ENCODE measurements around the gene POLD2. TPM values are rescaled to one million over a fixed set of nuclear protein-coding genes. Genes with fewer than 3 reads are reported as not detected.

The POLD2 gene
- total RNA-seq, 5 donors from 2014 or later (not counting 1 experiment from before 2014, with no cell fraction given): 53.4 to 85.1 (median 72.6) TPM

DNA sequence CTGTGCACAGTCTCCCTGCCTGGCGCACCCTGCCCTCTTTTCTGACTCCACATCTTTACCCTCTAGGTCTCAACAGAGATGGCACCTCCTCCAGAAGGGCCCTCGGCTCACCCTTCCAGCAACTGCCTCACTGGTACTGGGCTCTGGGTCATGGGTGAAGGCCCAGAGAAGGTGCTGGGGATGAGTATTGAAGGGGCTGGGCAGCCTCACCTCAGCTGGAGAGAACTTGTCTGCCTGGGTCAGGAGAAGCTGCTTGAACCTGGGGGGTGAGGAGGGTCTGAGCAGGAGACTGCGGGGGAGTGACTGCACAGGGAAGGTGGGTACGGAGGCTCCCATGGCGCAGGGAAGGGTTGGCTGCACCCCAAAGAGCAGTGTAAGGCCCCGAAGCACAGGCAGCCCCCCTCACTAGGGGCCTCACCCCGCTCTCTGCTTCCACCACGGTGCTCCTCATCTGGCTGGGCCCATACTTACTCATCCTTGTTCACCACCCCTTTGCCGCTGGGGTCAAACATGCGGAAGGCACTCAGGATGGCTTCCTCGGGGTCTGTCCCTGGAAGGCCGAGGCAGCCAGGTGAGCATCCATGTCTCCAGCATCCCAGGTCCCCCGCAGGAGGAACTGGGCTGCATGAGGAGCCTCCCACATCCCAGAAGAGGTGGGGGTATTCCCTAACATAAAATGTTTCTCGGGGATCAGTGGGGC lies 16.1 kb upstream of the POLD2 start:
- Histone ChIP-seq H3K36me3 (ENCODE audit: control insufficient read depth in 2 of 2, extremely low read depth in 1 of 2, insufficient read depth in 1 of 2, low read length in 1 of 2) (no peaks in the 10 kb centered on the region), H3K27ac (ENCODE audit: low read length) (no peak overlapping the region), H3K27me3 (replicated peaks in 1 of 2; ENCODE audit: control insufficient read depth in 2 of 2, extremely low read depth in 1 of 2, insufficient read depth in 2 of 2, low read length in 1 of 2) (peaks cover 0 to 28% of the 10 kb centered on the region in 2 experiments), H3K4me1 (ENCODE audit: control insufficient read depth in 1 of 2, extremely low read depth in 1 of 2, insufficient read depth in 2 of 2, low read length in 2 of 2) (no peaks in the 10 kb centered on the region), H3K4me3 (ENCODE audit: control insufficient read depth in 1 of 2, extremely low read depth in 1 of 2, low read length in 1 of 2) (no peak overlapping the region), H3K9me3 (no peaks in the 10 kb centered on the region)
- 91% methylated on average over 8 of the region's 14 CpGs for WGBS (ENCODE audit: insufficient coverage)
- Mint-ChIP-seq H3K9me3 (no peaks in the 10 kb centered on the region), H3K36me3 (no peaks in the 10 kb centered on the region), H3K27ac (no peak overlapping the region), H3K4me3 (no peak overlapping the region), H3K27me3 (no peaks in the 10 kb centered on the region), H3K4me1 (no peaks in the 10 kb centered on the region)
- POLR2A ChIA-PET: no interaction called here
- CTCF ChIA-PET: no interaction called here
- DNase-seq (no peak), ATAC-seq (replicated peaks in 1 of 4) (no peak)

DNA sequence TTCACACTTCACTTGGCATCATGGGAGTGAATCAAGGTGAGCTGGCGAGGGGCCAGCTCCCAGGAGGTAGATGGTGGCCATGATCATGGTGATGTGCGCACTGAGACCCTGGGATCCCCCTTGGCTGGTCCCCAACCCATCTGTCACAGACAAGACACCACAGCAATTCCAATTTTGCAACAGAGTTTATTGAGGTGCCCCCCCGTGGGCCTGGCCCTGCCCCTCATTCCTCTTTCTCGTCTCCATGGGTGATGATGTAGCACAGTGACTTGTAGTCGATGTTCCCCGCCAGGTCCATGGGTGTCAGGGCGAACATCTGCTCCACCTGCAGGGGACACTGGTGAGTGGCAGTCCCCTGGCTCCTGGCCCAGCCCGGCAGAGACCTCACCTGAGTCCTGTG lies 15.3 kb upstream of the POLD2 start:
- H3K27ac ChIP-seq (ENCODE audit: low read length): no peak overlapping the region
- no peaks in the 10 kb centered on the region for H3K4me1 ChIP-seq (ENCODE audit: control insufficient read depth in 1 of 2, extremely low read depth in 1 of 2, insufficient read depth in 2 of 2, low read length in 2 of 2)
- ChIA-PET POLR2A (no interaction called here), CTCF (no interaction called here)
- peaks cover 0 to 25% of the 10 kb centered on the region in 2 experiments for H3K27me3 ChIP-seq (replicated peaks in 1 of 2; ENCODE audit: control insufficient read depth in 2 of 2, extremely low read depth in 1 of 2, insufficient read depth in 2 of 2, low read length in 1 of 2)
- no peaks in the 10 kb centered on the region for H3K36me3 ChIP-seq (ENCODE audit: control insufficient read depth in 2 of 2, extremely low read depth in 1 of 2, insufficient read depth in 1 of 2, low read length in 1 of 2)
- Mint-ChIP-seq H3K4me1 (no peaks in the 10 kb centered on the region), H3K36me3 (no peaks in the 10 kb centered on the region), H3K27me3 (no peaks in the 10 kb centered on the region), H3K4me3 (no peak overlapping the region), H3K27ac (no peak overlapping the region), H3K9me3 (no peaks in the 10 kb centered on the region)
- no peak for DNase-seq
- WGBS (ENCODE audit: insufficient coverage): 87% methylated on average over 5 of the region's 8 CpGs
- no peak overlapping the region for H3K4me3 ChIP-seq (ENCODE audit: control insufficient read depth in 1 of 2, extremely low read depth in 1 of 2, low read length in 1 of 2)
- H3K9me3 ChIP-seq: no peaks in the 10 kb centered on the region
- ATAC-seq (replicated peaks in 1 of 4): no peak

DNA sequence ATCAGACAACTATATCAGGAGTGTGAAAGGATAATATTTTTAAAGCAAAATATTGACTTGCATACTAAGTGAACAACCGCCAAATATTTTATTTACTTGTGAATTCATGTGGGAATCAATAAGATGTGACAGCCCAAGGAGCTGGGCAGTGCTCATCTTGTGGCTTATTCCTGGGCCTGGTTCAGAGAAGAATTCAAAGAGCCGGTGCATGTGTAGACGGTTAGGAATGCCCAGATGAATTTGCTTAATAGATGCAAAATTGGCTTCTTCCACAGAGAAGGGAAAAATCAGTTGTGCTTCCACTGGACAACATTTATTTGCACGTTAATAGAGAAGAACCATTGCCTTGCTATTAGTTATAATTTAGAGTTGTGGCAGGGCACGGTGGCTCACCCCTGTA lies 13.4 kb upstream of the POLD2 start:
- no peak overlapping the region for H3K4me3 Mint-ChIP-seq
- 97% methylated on average over 4 of the region's 5 CpGs for WGBS (ENCODE audit: insufficient coverage)
- Histone ChIP-seq H3K4me3 (ENCODE audit: control insufficient read depth in 1 of 2, extremely low read depth in 1 of 2, low read length in 1 of 2) (no peak overlapping the region), H3K4me1 (ENCODE audit: control insufficient read depth in 1 of 2, extremely low read depth in 1 of 2, insufficient read depth in 2 of 2, low read length in 2 of 2) (no peaks in the 10 kb centered on the region), H3K36me3 (ENCODE audit: control insufficient read depth in 2 of 2, extremely low read depth in 1 of 2, insufficient read depth in 1 of 2, low read length in 1 of 2) (no peaks in the 10 kb centered on the region), H3K9me3 (no peaks in the 10 kb centered on the region), H3K27me3 (replicated peaks in 1 of 2; ENCODE audit: control insufficient read depth in 2 of 2, extremely low read depth in 1 of 2, insufficient read depth in 2 of 2, low read length in 1 of 2) (peaks cover 0 to 27% of the 10 kb centered on the region in 2 experiments), H3K27ac (ENCODE audit: low read length) (no peak overlapping the region)
- no peaks in the 10 kb centered on the region for H3K27me3 Mint-ChIP-seq
- ATAC-seq (replicated peaks in 1 of 4): no peak
- no peaks in the 10 kb centered on the region for H3K9me3 Mint-ChIP-seq
- no peak for DNase-seq
- H3K4me1 Mint-ChIP-seq: peaks cover 0 to 4% (median 0%) of the 10 kb centered on the region in 3 donors
- POLR2A ChIA-PET: no interaction called here
- H3K27ac Mint-ChIP-seq: no peak overlapping the region
- CTCF ChIA-PET: interaction anchor here in 1 of 2 donors (0.8 kb wide), 1 partner anchor 10 kb away, joined by 3 read pairs; no protein-coding TSS in a partner anchor
- H3K36me3 Mint-ChIP-seq: no peaks in the 10 kb centered on the region

DNA sequence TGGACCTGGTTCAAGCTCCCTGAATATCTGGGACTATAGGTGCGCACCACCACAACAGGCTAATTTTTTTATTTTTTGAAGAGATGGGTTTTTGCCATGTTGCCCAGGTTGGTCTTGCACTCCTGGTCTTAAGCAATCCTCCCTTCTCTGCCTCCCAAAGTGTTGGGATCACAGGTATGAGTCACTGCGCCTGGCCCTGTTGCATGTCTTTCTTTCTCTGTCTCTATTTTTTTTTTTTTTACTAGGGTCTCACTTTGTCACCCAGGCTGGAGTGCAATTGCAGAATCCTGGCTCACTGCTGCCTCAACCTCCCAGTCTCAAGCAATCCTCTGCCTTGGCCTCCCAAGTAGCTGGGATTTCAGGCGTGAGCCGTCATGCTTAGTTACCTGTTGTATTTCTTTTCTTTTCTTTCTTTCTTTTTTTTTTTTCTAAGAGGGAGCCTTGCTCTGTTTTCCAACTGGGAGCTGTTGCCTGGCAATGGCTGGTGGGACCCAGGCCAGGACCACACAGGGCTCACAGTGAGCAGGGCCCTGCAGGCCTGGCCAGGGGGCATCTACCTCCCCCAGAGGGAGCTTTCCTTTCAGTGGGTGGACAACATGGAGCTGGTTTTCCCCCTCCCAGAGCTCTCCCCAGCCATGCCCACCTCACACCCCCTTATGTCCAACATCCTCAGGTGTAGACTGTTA lies 11.7 kb upstream of the POLD2 start:
- H3K36me3 ChIP-seq (ENCODE audit: control insufficient read depth in 2 of 2, extremely low read depth in 1 of 2, insufficient read depth in 1 of 2, low read length in 1 of 2): no peaks in the 10 kb centered on the region

DNA sequence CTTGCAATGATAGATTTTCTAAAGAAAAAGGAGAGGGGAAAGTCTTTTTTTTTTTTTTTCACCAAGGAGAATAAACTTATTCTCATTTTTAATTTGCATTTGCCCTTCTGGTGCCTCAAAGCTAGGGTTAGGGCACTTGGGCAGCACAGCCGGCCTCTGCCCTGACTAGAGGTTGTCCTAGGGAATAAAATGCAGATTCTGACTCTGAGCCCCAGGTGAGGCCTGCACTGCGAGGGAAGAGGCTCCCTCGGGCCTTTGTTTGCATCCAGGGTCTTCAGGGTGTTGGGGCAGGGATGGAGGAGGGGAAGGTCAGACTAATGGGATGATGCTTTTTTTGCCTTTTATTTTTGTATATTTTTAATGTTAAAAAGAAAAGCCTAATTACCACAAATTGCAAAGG lies 9.9 kb upstream of the POLD2 start:
- no peak for ATAC-seq (replicated peaks in 1 of 4)
- no peak overlapping the region for H3K27ac ChIP-seq (ENCODE audit: low read length)
- H3K27me3 ChIP-seq (replicated peaks in 1 of 2; ENCODE audit: control insufficient read depth in 2 of 2, extremely low read depth in 1 of 2, insufficient read depth in 2 of 2, low read length in 1 of 2): peaks cover 0 to 11% of the 10 kb centered on the region in 2 experiments
- no peaks in the 10 kb centered on the region for H3K4me1 ChIP-seq (ENCODE audit: control insufficient read depth in 1 of 2, extremely low read depth in 1 of 2, insufficient read depth in 2 of 2, low read length in 2 of 2)
- ChIA-PET POLR2A (no interaction called here), CTCF (interaction anchor here in 1 of 2 donors (0.7 kb wide), 1 partner anchor 30 kb away, joined by 5 read pairs; no protein-coding TSS in a partner anchor)
- no peak overlapping the region for H3K4me3 ChIP-seq (ENCODE audit: control insufficient read depth in 1 of 2, extremely low read depth in 1 of 2, low read length in 1 of 2)
- Mint-ChIP-seq H3K27ac (no peak overlapping the region), H3K4me3 (no peak overlapping the region), H3K27me3 (no peaks in the 10 kb centered on the region), H3K4me1 (peaks cover 0 to 4% (median 0%) of the 10 kb centered on the region in 3 donors), H3K36me3 (no peaks in the 10 kb centered on the region), H3K9me3 (no peaks in the 10 kb centered on the region)
- H3K9me3 ChIP-seq: no peaks in the 10 kb centered on the region
- no peaks in the 10 kb centered on the region for H3K36me3 ChIP-seq (ENCODE audit: control insufficient read depth in 2 of 2, extremely low read depth in 1 of 2, insufficient read depth in 1 of 2, low read length in 1 of 2)
- DNase-seq: no peak
- WGBS (ENCODE audit: insufficient coverage): 62% methylated on average over 2 of the region's 3 CpGs

More for the DNA sequence above, 11.7 kb upstream of the POLD2 start:
- Mint-ChIP-seq H3K9me3 (no peaks in the 10 kb centered on the region), H3K27ac (no peak overlapping the region), H3K4me1 (peaks cover 0 to 4% (median 0%) of the 10 kb centered on the region in 3 donors), H3K27me3 (no peaks in the 10 kb centered on the region), H3K4me3 (no peak overlapping the region), H3K36me3 (no peaks in the 10 kb centered on the region)
- ATAC-seq (replicated peaks in 1 of 4) (no peak), DNase-seq (no peak)
- Histone ChIP-seq H3K4me1 (ENCODE audit: control insufficient read depth in 1 of 2, extremely low read depth in 1 of 2, insufficient read depth in 2 of 2, low read length in 2 of 2) (no peaks in the 10 kb centered on the region), H3K27me3 (replicated peaks in 1 of 2; ENCODE audit: control insufficient read depth in 2 of 2, extremely low read depth in 1 of 2, insufficient read depth in 2 of 2, low read length in 1 of 2) (peaks cover 0 to 24% of the 10 kb centered on the region in 2 experiments), H3K4me3 (ENCODE audit: control insufficient read depth in 1 of 2, extremely low read depth in 1 of 2, low read length in 1 of 2) (no peak overlapping the region), H3K9me3 (no peaks in the 10 kb centered on the region), H3K27ac (ENCODE audit: low read length) (no peak overlapping the region)
- POLR2A ChIA-PET: no interaction called here
- WGBS (ENCODE audit: insufficient coverage): 80% methylated on average over 1 of the region's 4 CpGs
- CTCF ChIA-PET: no interaction called here

DNA sequence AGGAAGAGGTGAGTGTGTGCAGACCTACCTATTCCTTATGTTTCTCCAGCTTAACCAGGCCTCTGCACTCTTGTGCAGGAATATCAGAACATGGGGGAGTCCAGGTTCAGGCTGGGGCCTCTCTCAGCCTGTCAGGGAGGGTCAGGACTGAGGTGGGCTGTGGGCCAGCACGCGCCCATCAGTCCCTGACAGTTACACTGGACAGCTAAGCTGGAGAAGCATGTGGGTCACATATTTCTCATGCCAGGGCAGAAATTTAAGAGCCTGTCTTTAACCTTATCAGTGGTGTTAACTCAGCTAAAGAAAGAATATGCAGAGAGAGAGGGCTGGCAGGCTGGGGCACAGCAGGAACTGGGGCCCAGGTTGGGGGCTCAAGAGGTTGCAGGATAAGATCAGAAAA lies 8.7 kb upstream of the POLD2 start:
- no CpG with 5 or more reads among the region's 2 CpGs for WGBS (ENCODE audit: insufficient coverage)
- Mint-ChIP-seq H3K4me3 (no peak overlapping the region), H3K9me3 (no peaks in the 10 kb centered on the region), H3K27me3 (no peaks in the 10 kb centered on the region), H3K27ac (no peak overlapping the region), H3K36me3 (no peaks in the 10 kb centered on the region), H3K4me1 (peaks cover 0 to 4% (median 0%) of the 10 kb centered on the region in 3 donors)
- peaks cover 0 to 11% of the 10 kb centered on the region in 2 experiments for H3K27me3 ChIP-seq (replicated peaks in 1 of 2; ENCODE audit: control insufficient read depth in 2 of 2, extremely low read depth in 1 of 2, insufficient read depth in 2 of 2, low read length in 1 of 2)
- no peaks in the 10 kb centered on the region for H3K9me3 ChIP-seq
- no peaks in the 10 kb centered on the region for H3K36me3 ChIP-seq (ENCODE audit: control insufficient read depth in 2 of 2, extremely low read depth in 1 of 2, insufficient read depth in 1 of 2, low read length in 1 of 2)
- ATAC-seq (replicated peaks in 1 of 4): no peak
- no peak for DNase-seq
- ChIA-PET POLR2A (no interaction called here), CTCF (no interaction called here)
- H3K4me1 ChIP-seq (ENCODE audit: control insufficient read depth in 1 of 2, extremely low read depth in 1 of 2, insufficient read depth in 2 of 2, low read length in 2 of 2): no peaks in the 10 kb centered on the region
- no peak overlapping the region for H3K4me3 ChIP-seq (ENCODE audit: control insufficient read depth in 1 of 2, extremely low read depth in 1 of 2, low read length in 1 of 2)
- H3K27ac ChIP-seq (ENCODE audit: low read length): no peak overlapping the region
